Calu3 (cell line): ENCODE measurements around the gene FAT2. TPM values are rescaled to one million over a fixed set of nuclear protein-coding genes. Genes with fewer than 3 reads are reported as not detected.

Source experiments
- BruUV-seq: library from RNA; stranded (reverse); fragments of 400-500 nt; replicated peaks from 2 replicates; lab custom pipeline; 2021; lab: Mats Ljungman, UMichigan
- CTCF ChIA-PET: fragments of 300-600 bp; sonication (Branson Sonifier 250); formaldehyde crosslinking; loops from one replicate; lab custom pipeline; 2022; ENCODE audit warnings: antibody characterized with exemption; lab: Charles Lee
- DNase-seq: peaks from one replicate; pipeline ENCODE4 v3.0.0; 2022
- H3K27ac Mint-ChIP-seq: one replicate; pipeline ENCODE4 v1.8.0; 2022; ENCODE audit warnings: mixed read lengths; ENCODE audit not compliant: unreplicated experiment
- H3K27me3 Mint-ChIP-seq: one replicate; pipeline ENCODE4 v1.8.0; 2022; ENCODE audit warnings: mixed read lengths; ENCODE audit not compliant: unreplicated experiment
- H3K36me3 Mint-ChIP-seq: one replicate; pipeline ENCODE4 v1.8.0; 2022; ENCODE audit warnings: mild to moderate bottlenecking, moderate library complexity, mixed read lengths; ENCODE audit not compliant: insufficient read depth, unreplicated experiment
- H3K4me1 Mint-ChIP-seq: one replicate; pipeline ENCODE4 v1.8.0; 2022; ENCODE audit warnings: mild to moderate bottlenecking, low read depth, mixed read lengths; ENCODE audit not compliant: unreplicated experiment
- H3K4me3 Mint-ChIP-seq: one replicate; pipeline ENCODE4 v1.8.0; 2022; ENCODE audit warnings: mild to moderate bottlenecking, low read depth, moderate library complexity, mixed read lengths; ENCODE audit not compliant: unreplicated experiment
- H3K9me3 Mint-ChIP-seq: one replicate; pipeline ENCODE4 v1.8.0; 2022; ENCODE audit warnings: low read depth, mixed read lengths; ENCODE audit not compliant: unreplicated experiment
- intact Hi-C: fragments of 100-400 bp; cut with micrococcal nuclease; formaldehyde crosslinking; loops from one replicate; pipeline ENCODE4 v1.10.0; 2022; ENCODE audit not compliant: unreplicated experiment
- total RNA-seq: library from RNA; stranded (reverse); gene quantifications from 2 replicates; pipeline ENCODE4 v1.2.3, GENCODE V29; 2022
- TF ChIP-seq, protein P1 (sequence below): fragments of 200-600 bp; IDR thresholded peaks from one replicate; pipeline ENCODE4 v1.8.0; 2022; ENCODE audit warnings: antibody characterized with exemption; ENCODE audit not compliant: unreplicated experiment

The FAT2 gene
- total RNA-seq, 1 experiment from 2014 or later: not detected

DNA sequence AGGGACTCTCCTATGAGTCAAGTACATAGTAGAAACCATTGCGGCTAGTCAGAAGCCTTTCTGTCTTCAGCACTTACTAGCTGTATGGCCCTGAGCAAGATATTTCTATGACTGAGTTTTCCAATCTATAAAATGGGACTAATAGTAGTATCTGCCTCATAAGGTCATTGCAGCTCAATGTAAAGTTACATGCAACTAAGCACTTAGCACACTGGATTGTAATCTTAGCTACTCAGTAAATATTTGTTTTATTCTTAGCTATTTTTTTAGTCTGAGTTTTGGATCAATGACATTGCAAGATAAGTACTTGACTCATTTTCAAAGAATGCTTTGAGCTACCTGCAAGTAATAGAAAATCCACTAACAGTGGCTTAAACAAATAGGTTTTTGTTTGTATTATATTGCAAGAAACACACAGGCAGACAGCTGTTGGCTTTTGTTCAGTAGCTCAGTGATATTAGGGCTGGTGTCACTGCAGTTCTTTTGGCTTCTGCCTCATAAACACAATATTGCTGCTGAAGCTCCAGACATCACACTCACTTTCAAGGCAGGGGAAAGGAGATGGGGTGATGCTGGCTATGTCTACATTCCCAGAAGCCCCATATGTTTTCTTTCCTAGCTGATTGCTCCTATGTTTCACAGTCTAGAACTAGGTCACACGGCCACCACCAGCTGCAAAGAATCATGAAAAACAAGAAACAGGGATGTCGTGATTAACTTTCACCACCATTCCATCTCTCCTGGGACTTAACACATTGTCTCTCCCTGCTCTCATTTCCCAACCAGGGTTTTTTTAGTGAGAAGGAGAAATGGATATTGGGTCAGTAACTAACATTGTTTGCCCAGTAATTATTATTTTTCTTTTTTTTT is 26.9 kb upstream of the FAT2 start:
- CTCF ChIA-PET: interaction anchor here (0.7 to 1.7 kb wide), 6 partner anchors 9 to 153 kb away, joined by 3 to 9 read pairs (median 4); no protein-coding TSS in a partner anchor
- DNase-seq: peak; percentile 41

DNA sequence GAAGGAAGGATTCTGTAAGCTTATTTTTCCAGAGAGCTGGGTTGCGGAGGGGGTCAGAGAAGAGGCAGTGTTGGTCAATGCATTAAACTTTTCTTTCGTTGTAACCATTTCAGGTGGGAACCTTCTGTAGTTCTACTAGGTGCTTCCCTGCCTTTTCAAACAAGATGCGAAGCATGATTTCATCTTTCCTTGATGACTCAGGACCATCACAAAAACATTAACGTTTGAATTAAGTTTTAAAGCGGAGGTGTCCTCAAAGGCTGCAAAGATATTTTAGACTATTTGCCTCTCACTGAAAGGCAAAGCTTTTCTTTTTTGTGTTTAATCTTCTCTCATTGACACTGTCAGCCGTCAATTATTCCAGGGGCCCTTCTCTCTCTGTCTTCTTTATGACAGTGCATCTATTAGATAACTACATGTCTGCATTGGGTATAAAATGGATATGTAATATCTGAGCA is 26.3 kb upstream of the FAT2 start:
- TF ChIP-seq, protein P1, sequence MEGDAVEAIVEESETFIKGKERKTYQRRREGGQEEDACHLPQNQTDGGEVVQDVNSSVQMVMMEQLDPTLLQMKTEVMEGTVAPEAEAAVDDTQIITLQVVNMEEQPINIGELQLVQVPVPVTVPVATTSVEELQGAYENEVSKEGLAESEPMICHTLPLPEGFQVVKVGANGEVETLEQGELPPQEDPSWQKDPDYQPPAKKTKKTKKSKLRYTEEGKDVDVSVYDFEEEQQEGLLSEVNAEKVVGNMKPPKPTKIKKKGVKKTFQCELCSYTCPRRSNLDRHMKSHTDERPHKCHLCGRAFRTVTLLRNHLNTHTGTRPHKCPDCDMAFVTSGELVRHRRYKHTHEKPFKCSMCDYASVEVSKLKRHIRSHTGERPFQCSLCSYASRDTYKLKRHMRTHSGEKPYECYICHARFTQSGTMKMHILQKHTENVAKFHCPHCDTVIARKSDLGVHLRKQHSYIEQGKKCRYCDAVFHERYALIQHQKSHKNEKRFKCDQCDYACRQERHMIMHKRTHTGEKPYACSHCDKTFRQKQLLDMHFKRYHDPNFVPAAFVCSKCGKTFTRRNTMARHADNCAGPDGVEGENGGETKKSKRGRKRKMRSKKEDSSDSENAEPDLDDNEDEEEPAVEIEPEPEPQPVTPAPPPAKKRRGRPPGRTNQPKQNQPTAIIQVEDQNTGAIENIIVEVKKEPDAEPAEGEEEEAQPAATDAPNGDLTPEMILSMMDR: no peak
- H3K4me1 Mint-ChIP-seq: peaks cover 44% of the 10 kb centered on the region
- intact Hi-C loops: no loop called here
- BruUV-seq: no TSS peak
- no peak overlapping the region for H3K27ac Mint-ChIP-seq
- H3K27me3 Mint-ChIP-seq: peaks cover 74% of the 10 kb centered on the region
- H3K36me3 Mint-ChIP-seq: peaks cover 3% of the 10 kb centered on the region
- H3K4me3 Mint-ChIP-seq: no peak overlapping the region
- no peak for DNase-seq
- H3K9me3 Mint-ChIP-seq: no peaks in the 10 kb centered on the region
- CTCF ChIA-PET: interaction anchor here (0.7 to 1.7 kb wide), 5 partner anchors 8 to 153 kb away, joined by 3 to 9 read pairs (median 5); no protein-coding TSS in a partner anchor

More for the DNA sequence above, 26.9 kb upstream of the FAT2 start:
- BruUV-seq: no TSS peak
- Mint-ChIP-seq H3K27ac (no peak overlapping the region), H3K4me1 (peaks cover 37% of the 10 kb centered on the region), H3K4me3 (no peak overlapping the region), H3K36me3 (no peaks in the 10 kb centered on the region), H3K9me3 (no peaks in the 10 kb centered on the region), H3K27me3 (peaks cover 77% of the 10 kb centered on the region)
- TF ChIP-seq, protein P1: no peak
- intact Hi-C loops: no loop called here

DNA sequence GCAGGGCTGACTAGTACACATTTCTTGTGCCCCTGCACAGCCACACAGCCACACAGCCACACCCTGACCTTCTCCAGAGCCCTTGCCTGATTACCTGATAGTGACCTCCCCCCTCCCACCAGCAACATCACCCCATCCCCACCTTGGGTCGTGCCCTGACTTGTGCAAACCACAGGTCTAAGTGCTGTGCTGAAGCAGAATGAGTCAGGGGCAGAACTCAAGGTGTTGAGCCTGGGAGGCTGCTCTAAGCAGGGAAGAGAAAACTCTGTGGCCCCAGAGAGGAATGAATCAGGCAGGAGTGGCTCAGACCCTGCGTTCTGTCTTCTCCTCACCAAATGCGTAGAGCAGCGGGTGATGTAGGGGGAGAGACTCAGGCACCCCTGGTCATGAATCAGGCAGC is 24.3 kb upstream of the FAT2 start:
- Mint-ChIP-seq H3K36me3 (peaks cover 5% of the 10 kb centered on the region), H3K27ac (no peak overlapping the region), H3K4me3 (no peak overlapping the region), H3K9me3 (no peaks in the 10 kb centered on the region), H3K27me3 (peaks cover 72% of the 10 kb centered on the region), H3K4me1 (peaks cover 48% of the 10 kb centered on the region)
- DNase-seq: peak; percentile 50
- TF ChIP-seq, protein P1: no peak
- BruUV-seq: no TSS peak
- intact Hi-C loops: no loop called here
- CTCF ChIA-PET: interaction anchor here (1.0 kb wide), 1 partner anchor 8 kb away, joined by 3 read pairs; no protein-coding TSS in a partner anchor

DNA sequence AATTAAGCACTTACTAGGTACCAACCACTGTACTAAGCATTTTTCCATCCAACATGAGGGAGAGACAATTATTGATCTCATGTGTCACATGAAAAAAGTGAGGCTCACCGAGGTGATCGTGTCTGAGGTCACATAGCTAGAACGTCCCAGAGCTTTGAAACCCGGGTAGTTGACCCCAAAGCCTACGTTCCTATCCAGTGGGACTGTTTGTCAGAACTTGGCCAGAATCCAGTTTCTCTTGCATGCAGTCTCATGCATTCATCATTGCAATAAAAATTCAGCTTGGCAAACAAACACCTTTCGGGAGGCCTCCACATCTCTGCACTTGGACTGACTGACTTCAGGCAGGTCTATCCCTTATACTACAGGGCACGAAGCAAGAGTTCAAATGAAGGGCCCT is 23.4 kb upstream of the FAT2 start:
- Mint-ChIP-seq H3K36me3 (peaks cover 5% of the 10 kb centered on the region), H3K27me3 (peaks cover 72% of the 10 kb centered on the region), H3K4me3 (no peak overlapping the region), H3K27ac (no peak overlapping the region), H3K4me1 (peaks cover 48% of the 10 kb centered on the region), H3K9me3 (no peaks in the 10 kb centered on the region)
- DNase-seq: no peak
- BruUV-seq: no TSS peak
- CTCF ChIA-PET: interaction anchor here (1.0 to 1.2 kb wide), 2 partner anchors 9 to 45 kb away, joined by 3 read pairs; no protein-coding TSS in a partner anchor
- TF ChIP-seq, protein P1: no peak
- intact Hi-C loops: no loop called here
